Heart right ventricle (tissue), 16 donors: Measurements from ENCODE around the gene PRLR. TPM values are rescaled to one million over a fixed set of nuclear protein-coding genes. Genes with fewer than 3 reads are reported as not detected.

Experiments used
- ATAC-seq, 8 donors: fragments of 200-7000 bp; cut with Tn5 transposase; one replicate each; pipeline ENCODE4 v1.9.1; 2020; ENCODE audit warnings: mild to moderate bottlenecking in 8 of 8, moderate library complexity in 8 of 8, moderate number of reproducible peaks in 1 of 8
- DNase-seq, 2 donors: peaks; one replicate each; pipeline ENCODE4 v3.0.0-alpha.2; 2020
- H3K27ac ChIP-seq, 10 donors: fragments of 200-600 bp; sonication (generic) in 2 of 10; one replicate each; pipeline versions ENCODE4 v1.5.0 to v1.8.0; 2020 to 2022; ENCODE audit warnings: mild to moderate bottlenecking in 3 of 10
- H3K27me3 ChIP-seq, 7 donors: fragments of 200-600 bp; one replicate each; pipeline ENCODE4 v1.8.0; 2021 to 2022; ENCODE audit warnings: mild to moderate bottlenecking in 2 of 7
- H3K36me3 ChIP-seq, 9 donors: fragments of 200-600 bp; sonication (generic) in 1 of 9; one replicate each; pipeline versions ENCODE4 v1.5.0 to v1.8.0; 2020 to 2022; ENCODE audit warnings: mild to moderate bottlenecking in 2 of 9
- H3K4me1 ChIP-seq, 9 donors: fragments of 200-600 bp; sonication (generic) in 1 of 9; one replicate each; pipeline versions ENCODE4 v1.5.0 to v1.8.0; 2020 to 2022; ENCODE audit warnings: mild to moderate bottlenecking in 4 of 9
- H3K4me3 ChIP-seq, 10 donors: fragments of 200-600 bp; sonication (generic) in 2 of 10; one replicate each; pipeline versions ENCODE4 v1.5.0 to v1.8.0; 2020 to 2022; ENCODE audit warnings: mild to moderate bottlenecking in 7 of 10, moderate library complexity in 2 of 10
- H3K9me3 ChIP-seq, 11 donors: fragments of 200-600 bp in 10 of 11; sonication (generic) in 2 of 11; one replicate each; pipeline versions ENCODE4 v1.5.0 to v1.8.0; 2013 to 2022; ENCODE audit warnings: mild to moderate bottlenecking in 2 of 11, control low read depth in 1 of 11, moderate library complexity in 1 of 11
- CTCF ChIP-seq, 9 donors: fragments of 200-600 bp; sonication (generic) in 2 of 9; IDR thresholded peaks; one replicate each; pipeline versions ENCODE4 v1.5.0 to v1.8.0; 2021 to 2022; ENCODE audit warnings: antibody characterized with exemption in 9 of 9, mild to moderate bottlenecking in 5 of 9, moderate library complexity in 1 of 9
- WGBS, 2 donors: extraction: QIAGEN DNeasy Blood & Tissue Kit; methylation state at CpG; one replicate each; pipeline ENCODE4 v1.1.7; 2013; ENCODE audit warnings: inconsistent platforms in 1 of 2; 5-methylcytosine and 5-hydroxymethylcytosine counted together
- intact Hi-C, 10 donors: fragments of 100-400 bp; cut with DNase I; formaldehyde crosslinking; loops; one replicate each; pipeline versions ENCODE4 v1.11.1 to v1.14.2; 2022
- polyA plus RNA-seq, 2 donors: library from polyadenylated mRNA; stranded (reverse); fragments of 200-250 nt; gene quantifications; one replicate each; pipeline ENCODE4 v1.2.3, GENCODE V29; 2013
- total RNA-seq, 10 donors: library from RNA; stranded (reverse); fragmentation: NEBNext Ultra II Directional in 3 of 10; extraction: Animal tissue kit (Norgen Biotek cat#: 25700) in 3 of 10; gene quantifications; one replicate each; pipeline versions ENCODE4 v1.2.1 to v1.2.4, GENCODE V29; 2021 to 2023
- donor health status: Arrhythmogenic right ventricular cardiomyopathy.
- donor health status: ischemic (EF 13 %, LVEDD 7.1; RV severe dilation, severe dysfunction).
- donor health status: healthy with polysubstance abuse.
- donor health status: DM: no; HTN: yes; CAD: no.
- donor health status: DM: no; HTN: no; CAD: no.
- donor health status: ischemic (EF 25% LVEDD 6.9; RV normal size, moderate dysfunction).
- donor health status: ischemic (EF 25% LVEDD 5.7; RV mildly dilated, moderate dysfunction).
- donor health status: healthy.
- donor health status: DM: yes; HTN: yes; CAD: no.
- donor health status: Ischemic cardiomyopathy.
- donor health status: ischemic (EF 35%, LVEDD 5.7; RV mildly dilated, moderate dysfunction).
- donor health status: nonischemic (EF 11% LVEDD 7.7; RV severe dilation, severe dysfunction).
- donor health status: DM: yes; HTN: yes; CAD: no.
- donor health status: PGD.
- donor health status: ischemic (EF 29% LVEDD 5.4; RV normal size, mild dysfunction).
- donor health status: nonischemic (EF 23%, LVEDD 6.1; RV moderate dilation, normal function).

Gene PRLR
- total and polyA plus RNA-seq, 12 donors, result 0.04 to 1.3 (median 0.47) TPM

- no peak overlapping the region for H3K27ac ChIP-seq
- peaks cover 0 to 6% (median 0%) of the 10 kb centered on the region in 7 donors for H3K27me3 ChIP-seq
- H3K4me3 ChIP-seq, result no peak overlapping the region
- DNase-seq, result no peak
- TF ChIP-seq CTCF (IDR thresholded peaks at IDR 0.05), result no peak
- intact Hi-C loops, result no loop called here
- H3K9me3 ChIP-seq, result peaks cover 0 to 6% (median 0%) of the 10 kb centered on the region in 11 donors
- H3K4me1 ChIP-seq, result no peaks in the 10 kb centered on the region
- no peaks in the 10 kb centered on the region for H3K36me3 ChIP-seq
- ATAC-seq, result no peak
- WGBS, 2 donors, result 90 to 91% methylated on average over 9 of the region's 9 CpGs
These were observed 95.8 kb downstream of the PRLR start for GRCh38 chr5:35134278-35135030.

GRCh38 chr5:35133186-35133585 is 97.1 kb downstream of the PRLR start:
- Histone ChIP-seq H3K27me3 (peaks cover 0 to 9% (median 0%) of the 10 kb centered on the region in 7 donors), H3K4me1 (no peaks in the 10 kb centered on the region), H3K9me3 (peaks cover 0 to 6% (median 0%) of the 10 kb centered on the region in 11 donors), H3K27ac (no peak overlapping the region), H3K36me3 (no peaks in the 10 kb centered on the region), H3K4me3 (no peak overlapping the region)
- DNase-seq (no peak), ATAC-seq (no peak)
- WGBS, 2 donors, result 91 to 94% methylated on average over 2 of the region's 2 CpGs
- intact Hi-C loops, result no loop called here
- TF ChIP-seq CTCF (IDR thresholded peaks at IDR 0.05), result no peak

GRCh38 chr5:35131723-35132122 is 98.6 kb downstream of the PRLR start:
- peaks cover 0 to 6% (median 0%) of the 10 kb centered on the region in 11 donors for H3K9me3 ChIP-seq
- H3K36me3 ChIP-seq, result no peaks in the 10 kb centered on the region
- H3K27me3 ChIP-seq, result peaks cover 0 to 9% (median 0%) of the 10 kb centered on the region in 7 donors
- no peaks in the 10 kb centered on the region for H3K4me1 ChIP-seq
- intact Hi-C loops, result no loop called here
- TF ChIP-seq CTCF (IDR thresholded peaks at IDR 0.05), result no peak
- H3K27ac ChIP-seq, result no peak overlapping the region
- DNase-seq (no peak), ATAC-seq (no peak)
- H3K4me3 ChIP-seq, result no peak overlapping the region

- no peak for ATAC-seq
- no peak for TF ChIP-seq CTCF (IDR thresholded peaks at IDR 0.05)
- intact Hi-C loops, result no loop called here
These were observed 100.3 kb downstream of the PRLR start for GRCh38 chr5:35129921-35130485.

More at GRCh38 chr5:35129921-35130485, 100.3 kb downstream of the PRLR start:
- no peak for DNase-seq
- H3K36me3 ChIP-seq, result no peaks in the 10 kb centered on the region
- WGBS, 2 donors, result 88 to 90% methylated on average over 7 of the region's 7 CpGs
- H3K27ac ChIP-seq, result no peak overlapping the region
- peaks cover 0 to 6% (median 0%) of the 10 kb centered on the region in 11 donors for H3K9me3 ChIP-seq
- H3K4me3 ChIP-seq, result no peak overlapping the region
- no peaks in the 10 kb centered on the region for H3K4me1 ChIP-seq
- peaks cover 0 to 9% (median 0%) of the 10 kb centered on the region in 7 donors for H3K27me3 ChIP-seq
